T-helper 2 cell treated with Interferon-gamma antibody and Interleukin-4, amounts not matched to agents 100 ng/mL and 5 ng/mL, for 36 hours (primary cell): ENCODE measurements around the gene ITPR2. TPM values are rescaled to one million over a fixed set of nuclear protein-coding genes. Genes with fewer than 3 reads are reported as not detected.

Experiments used
- intact Hi-C: fragments of 100-400 bp; cut with micrococcal nuclease; formaldehyde crosslinking; loops from one replicate; pipeline ENCODE4 v1.15.1; 2023
- total RNA-seq: library from RNA; stranded (reverse); gene quantifications from 2 replicates; pipeline ENCODE4 v1.2.3, GENCODE V29; 2022

ITPR2 gene
- total RNA-seq, 1 donor from 2014 or later, result 40.2 TPM

DNA sequence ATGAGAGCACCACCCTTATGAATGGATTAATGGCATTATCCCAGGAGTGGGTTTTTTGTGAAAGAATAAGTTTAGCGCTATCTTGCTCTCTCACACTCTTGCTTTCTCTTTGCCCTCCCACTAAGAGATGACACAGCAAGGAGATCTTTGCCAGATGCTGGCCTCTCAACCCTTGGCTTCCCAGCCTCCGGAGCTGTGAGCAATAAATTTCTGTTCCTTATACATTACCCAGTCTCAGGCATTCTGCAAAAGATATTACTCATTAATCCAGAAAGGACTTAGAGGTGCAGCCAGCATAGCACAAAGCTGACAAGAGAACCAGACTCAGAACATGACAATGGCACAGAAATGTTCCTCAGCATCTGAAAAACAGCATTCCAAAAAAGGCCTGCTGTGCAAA is 190.6 kb downstream of the ITPR2 start:
- intact Hi-C loops, result no loop called here

DNA sequence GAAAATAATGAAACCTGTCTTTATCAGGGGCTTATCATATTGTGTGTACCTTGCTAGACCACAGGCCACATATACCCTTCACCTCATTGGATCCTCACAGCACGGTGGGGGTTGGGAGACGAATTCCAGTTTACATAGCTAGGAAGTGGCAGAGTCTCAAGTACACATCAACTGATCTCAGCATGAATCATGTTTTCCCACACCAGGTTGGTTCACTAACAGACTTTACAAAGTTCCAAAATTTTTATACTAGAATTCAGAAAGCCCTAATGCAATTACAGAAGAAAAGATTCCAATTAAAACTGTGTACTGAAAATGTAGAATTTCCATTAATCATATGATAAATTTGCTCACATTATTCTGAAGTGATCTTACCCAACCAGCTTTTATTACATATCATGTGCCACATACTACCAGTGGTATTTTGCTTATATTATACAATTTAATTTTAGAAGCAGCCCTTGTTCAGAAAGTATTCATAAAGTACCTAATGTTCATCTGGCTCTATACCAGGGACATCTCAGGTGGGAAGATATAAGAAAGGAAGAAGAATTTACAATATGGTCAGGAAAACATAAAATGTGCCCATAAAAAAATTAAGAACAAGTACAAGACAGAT is 196.2 kb downstream of the ITPR2 start:
- intact Hi-C loops, result no loop called here

DNA sequence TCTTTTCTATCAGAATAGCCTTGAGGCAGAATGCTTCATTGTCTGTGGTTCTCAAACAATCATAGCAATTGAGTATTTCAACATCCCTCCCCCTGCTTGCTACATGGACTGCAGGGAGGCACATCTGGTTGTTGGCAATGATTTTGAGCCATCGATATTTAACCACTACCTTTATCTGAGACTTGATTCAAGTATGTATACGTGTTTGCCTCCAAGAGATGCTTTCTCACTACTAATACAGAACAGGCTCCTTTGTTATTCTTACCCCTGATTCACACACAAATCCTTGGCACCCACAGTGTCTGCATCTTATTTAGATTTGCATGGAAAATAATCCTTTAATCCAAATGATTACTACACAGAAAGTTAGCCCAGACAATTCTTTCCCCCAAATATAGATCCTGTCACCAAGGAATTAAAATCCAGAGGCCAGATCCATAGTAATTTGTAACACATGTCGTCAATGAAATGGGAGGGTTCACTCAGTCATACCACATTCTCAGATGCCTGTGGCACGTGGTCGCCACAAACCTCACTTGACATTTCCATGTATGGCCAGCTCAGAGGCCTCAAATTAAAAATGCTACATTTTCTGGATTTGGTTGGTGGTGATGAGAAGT is 199.3 kb downstream of the ITPR2 start:
- intact Hi-C loops, result no loop called here

DNA sequence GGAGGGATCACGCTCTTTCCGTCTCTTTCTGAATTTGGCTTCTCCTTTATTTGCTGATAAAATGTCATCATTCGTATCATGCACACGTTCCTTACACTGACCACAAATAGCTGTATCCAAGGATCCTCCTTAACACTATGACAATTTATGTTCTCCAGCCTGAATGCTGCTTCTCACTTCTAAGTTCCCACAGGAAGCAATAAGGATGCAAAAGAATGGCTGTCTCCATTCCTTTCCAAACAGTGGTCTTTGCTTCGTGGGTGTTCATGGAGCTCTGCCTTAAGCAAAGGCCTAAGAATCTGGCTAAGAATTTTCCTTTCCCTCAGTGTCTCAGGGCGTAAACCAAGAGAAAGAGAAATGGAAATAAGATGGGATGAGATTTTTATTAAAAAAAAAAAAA is 200.2 kb downstream of the ITPR2 start:
- intact Hi-C loops, result no loop called here

DNA sequence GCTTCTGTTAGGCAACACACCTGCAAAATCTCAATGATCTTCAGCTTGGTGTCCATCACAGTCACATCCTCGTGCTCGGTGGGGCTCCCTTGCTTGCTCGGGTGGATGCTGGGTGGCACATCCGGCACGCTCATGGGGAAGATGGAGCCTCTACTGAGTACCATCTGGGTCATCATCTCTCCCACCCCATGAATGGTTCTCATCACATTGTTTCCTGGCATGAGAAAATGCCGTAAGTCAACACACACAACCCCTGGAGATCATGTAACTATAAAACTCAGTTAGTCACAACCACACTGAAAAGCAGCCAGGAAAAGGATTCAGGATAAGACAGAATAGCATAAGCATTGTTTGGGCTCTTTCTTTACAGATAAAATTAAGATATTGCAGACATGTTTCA is 201.1 kb downstream of the ITPR2 start:
- intact Hi-C loops, result no loop called here

DNA sequence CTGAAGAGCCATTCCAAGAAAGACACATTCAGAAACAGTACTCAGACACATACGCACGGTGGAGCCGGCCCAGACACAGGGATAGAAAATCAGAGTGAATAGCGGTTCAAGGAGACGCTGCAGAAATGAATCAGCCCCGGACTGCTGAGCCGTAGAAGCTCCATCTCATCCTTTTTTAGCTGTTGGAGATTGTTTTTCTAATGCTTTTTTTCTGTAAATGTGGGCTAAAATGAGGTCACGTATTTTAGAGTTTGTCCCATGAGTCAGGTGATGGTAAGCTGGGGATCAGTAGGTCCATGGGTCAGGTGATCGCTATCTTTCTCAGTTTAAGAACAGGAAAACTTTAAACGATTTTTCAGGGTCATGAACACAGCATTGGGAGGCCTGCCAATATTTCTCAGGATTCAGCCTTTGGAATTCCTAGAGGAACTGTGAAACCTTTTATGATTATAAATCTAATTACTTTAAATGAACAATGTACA is 202.4 kb downstream of the ITPR2 start:
- intact Hi-C loops, result no loop called here

DNA sequence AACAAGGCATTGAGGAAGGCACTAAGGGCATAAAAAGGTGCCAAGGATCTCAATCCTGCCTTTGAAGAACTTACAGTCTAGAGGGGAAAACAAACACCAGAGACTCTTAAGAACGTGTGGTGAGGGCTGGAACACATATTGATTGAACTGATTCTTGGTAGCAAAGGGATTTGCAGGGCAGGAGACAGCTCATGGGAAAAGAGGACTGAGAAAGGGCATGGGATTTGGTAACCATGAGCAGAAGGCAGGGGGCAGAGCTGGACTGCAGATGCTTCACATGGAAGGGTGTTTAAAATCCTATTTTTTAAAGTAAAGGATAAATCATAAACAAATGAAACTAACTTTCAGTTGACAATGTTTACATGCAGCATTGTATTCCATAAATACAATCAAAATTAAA is 203.1 kb downstream of the ITPR2 start:
- intact Hi-C loops, result no loop called here

DNA sequence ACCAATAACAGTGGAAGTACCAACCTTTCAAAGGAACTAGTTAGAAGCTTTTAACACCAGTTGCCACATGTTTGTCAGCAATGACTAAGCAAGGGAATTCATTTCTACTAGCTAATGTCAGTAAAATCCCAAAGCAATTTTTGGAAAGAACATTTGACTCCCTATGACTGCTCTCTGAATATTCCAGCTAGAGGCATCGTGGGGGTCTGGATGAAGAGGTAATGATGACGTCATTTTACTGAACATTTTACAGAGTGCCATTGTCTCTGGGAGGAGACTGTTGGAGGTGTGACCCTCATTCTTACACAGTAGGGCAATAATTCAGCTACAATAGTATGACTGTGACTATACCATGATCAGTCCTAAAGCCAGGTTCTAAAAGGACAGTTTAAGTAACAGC is 204.8 kb downstream of the ITPR2 start:
- intact Hi-C loops, result no loop called here

DNA sequence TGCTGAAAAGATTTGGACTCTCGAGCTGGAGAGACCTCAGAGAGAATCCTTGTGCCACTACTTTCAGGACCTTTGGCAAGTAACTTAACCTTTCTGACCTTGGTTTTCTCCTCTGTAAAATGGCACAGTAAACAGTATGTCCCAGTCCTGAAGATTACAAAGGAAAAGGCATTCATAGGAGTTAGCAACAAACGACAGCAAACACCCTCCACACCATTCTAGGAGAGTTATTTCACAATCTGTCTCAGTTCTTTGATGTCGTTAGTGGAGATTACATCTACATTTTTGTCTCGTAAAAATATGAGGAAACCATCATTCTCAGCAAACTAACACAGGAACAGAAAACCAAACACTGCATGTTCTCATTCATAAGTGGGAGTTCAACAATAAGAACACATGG is 205.7 kb downstream of the ITPR2 start:
- intact Hi-C loops, result no loop called here

DNA sequence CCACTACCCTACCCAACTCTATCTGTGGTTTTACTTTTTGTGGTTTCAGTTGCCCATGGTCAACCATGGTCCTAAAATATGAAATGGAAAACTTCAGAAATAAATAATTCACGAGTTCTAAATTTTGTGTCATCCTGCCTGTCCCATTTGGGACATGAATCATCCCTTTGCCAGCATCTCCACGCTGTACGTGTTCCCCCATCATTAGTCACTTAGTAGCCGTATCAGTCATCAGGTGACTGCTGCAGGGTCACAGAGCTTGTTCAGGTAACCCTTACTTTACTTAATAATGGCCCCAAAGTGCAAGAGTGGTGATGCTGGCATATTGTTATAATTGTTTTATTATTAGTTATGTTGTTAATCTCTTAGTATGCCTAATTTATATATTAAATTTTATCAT is 209.9 kb downstream of the ITPR2 start:
- intact Hi-C loops, result no loop called here

DNA sequence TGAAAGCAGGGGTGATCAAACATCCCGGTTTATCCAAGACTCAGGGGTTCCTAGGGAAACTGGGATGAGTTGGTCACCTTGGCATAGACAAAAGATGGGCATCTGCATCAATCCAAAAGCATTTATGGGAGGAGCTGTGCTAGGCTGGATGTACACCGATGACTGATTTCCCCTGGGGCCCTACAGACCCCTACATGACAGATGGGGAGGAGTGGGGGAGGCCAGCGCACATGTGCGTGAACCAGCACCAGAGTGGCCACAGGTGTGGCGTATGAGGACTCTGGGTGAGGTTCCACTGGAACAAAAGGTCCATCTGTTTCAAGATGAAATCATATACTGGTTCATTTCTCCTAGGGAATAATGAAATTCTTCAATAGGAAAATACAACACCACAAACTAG is 210.4 kb downstream of the ITPR2 start:
- intact Hi-C loops, result no loop called here

DNA sequence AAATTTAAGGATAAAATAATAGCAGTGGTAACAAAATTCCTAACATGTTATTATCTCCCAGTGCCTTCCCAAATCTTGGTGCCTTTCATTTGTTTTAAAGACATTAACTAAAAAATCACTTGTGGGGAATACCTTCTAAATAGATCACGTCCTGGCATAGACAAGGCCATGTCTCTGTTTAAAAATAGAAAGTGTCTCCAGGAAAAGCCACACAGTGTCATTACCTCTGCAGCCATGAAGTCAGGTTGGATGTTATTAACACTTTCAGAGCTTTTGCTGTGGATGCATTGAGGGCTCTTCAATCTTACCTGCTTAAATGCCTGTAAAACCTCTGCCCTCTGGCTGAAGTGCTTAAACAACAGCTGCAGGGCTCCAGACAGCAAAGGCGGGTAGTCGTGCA is 211.1 kb downstream of the ITPR2 start:
- intact Hi-C loops, result no loop called here

DNA sequence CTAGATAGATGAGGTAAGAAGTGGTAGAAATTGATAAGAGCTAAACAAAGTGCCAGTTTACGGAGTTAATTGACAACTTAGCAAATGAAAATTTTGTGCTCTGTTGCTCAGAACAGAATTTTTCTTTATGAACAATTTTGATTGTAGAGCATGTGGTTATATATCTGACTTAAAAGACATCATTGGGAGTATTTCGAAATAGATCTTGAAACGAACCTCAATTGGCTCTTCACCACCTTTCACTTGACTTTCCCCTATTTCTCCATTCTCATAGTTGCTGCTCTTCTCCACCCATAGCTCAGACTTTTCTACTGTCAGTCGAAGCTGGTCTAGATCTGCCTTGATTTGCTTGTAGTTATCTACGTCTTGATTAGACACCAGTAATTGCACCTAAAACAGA is 212.1 kb downstream of the ITPR2 start:
- intact Hi-C loops, result no loop called here

DNA sequence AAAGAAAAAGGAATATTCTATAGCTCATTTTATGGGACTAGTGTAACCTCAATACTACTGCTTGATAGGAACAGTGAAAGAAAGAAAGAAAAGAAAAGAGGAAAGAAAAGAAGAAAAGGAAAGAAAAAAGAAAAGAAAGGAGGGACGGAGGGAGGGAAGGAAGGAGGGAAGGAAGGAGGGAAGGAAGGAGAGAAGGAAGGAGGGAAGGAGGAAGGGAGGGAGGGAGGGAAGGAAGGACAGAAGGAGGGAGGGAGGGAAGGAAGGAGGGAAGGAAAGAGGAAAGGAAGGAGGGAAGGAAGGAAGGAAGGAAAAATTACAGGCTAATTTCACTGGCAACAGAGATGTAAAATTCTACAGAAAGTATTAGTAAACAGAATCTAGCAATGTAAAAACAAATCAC is 215.5 kb downstream of the ITPR2 start:
- intact Hi-C loops, result loop anchor here (10.0 kb wide), 1 partner anchor 183 kb away; no protein-coding TSS in a partner anchor

DNA sequence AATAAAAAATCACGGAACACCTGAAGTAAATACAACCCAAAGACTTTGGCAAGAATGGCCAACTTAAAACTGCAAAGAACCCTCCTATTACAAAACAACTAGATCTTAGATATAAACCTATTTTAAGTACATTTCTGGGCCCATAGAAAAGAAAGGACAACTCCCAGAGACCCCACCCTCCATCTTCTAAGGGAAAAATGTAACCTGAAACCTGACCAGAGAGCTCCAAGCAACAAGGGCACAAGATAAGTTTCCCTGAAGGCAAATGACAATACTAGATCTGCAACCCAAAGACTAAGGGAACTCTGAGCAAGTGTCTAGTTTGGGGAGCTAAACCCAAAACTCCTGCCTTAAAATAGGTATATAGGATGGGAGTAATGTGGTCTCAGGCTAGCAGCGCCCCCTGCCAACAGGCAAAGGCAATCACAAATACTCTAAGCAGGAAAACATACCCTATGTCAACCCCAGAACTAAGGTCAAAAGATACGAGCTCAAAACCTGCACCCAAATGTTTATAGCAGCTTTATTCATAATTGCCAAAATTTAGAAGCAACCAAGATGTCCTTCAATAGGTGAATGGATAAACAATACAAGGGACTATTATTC is 218.9 kb downstream of the ITPR2 start:
- intact Hi-C loops, result loop anchor here (1.0 to 10.0 kb wide), 3 partner anchors 179 to 517 kb away; no protein-coding TSS in a partner anchor

DNA sequence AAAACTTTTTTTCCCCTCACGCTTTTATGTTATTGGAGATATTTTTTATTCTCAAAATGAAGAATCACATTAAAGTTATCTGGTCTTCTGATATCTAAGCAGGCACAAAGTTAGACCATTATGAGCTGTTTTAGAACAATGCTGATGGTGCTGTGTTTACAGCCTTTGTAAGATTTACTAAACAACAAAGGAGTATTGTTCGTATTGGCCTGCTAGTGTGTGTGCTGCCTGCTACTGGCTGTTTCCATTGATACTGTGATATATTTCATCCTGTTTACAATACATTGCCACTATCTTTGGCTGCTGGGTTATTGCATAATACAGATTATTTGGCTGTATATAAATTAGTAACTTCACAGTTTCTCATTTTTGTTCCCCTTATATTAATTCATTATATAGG is 220.8 kb downstream of the ITPR2 start:
- intact Hi-C loops, result loop anchor here (5.0 to 10.0 kb wide), 2 partner anchors 177 to 495 kb away; no protein-coding TSS in a partner anchor

DNA sequence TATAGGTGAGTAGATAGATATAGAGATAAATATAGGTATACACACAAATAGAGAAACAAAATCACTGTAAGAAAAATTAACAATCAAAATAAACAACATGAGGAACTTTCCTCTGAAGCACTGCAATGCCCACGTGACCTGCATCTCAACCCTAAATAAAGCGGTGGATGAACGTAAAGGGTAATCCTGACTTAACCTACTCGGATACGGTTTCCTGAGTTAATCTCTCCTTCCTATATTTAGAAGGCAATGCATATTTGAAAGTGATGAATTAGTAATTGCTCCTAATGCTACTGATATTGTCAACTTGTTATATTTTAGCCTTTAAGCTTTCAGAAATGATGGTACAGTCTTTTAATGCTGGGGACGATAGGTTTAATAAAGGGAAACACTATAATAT is 221.4 kb downstream of the ITPR2 start:
- intact Hi-C loops, result loop anchor here (5.0 to 10.0 kb wide), 2 partner anchors 177 to 494 kb away; no protein-coding TSS in a partner anchor

DNA sequence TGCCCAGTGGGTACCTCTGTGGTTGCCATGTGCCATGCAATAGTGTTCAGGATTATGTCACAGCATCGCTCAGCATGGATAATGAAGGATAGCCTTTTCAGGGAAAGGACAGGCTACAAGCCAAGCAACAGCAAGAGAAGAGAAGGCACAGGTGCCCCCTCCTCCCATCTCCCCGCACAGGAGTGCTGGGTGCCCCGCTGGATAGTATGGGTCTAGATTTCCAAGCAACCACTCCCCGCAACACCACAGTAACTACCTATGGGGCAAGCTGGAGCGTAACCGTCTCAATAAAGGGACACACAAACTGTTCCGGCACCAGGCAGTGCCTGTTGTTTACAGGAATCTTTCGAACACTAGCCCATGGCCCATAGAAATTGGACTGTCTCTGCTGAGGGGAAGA is 222.2 kb downstream of the ITPR2 start:
- intact Hi-C loops, result loop anchor here (5.0 to 10.0 kb wide), 2 partner anchors 176 to 493 kb away; no protein-coding TSS in a partner anchor

DNA sequence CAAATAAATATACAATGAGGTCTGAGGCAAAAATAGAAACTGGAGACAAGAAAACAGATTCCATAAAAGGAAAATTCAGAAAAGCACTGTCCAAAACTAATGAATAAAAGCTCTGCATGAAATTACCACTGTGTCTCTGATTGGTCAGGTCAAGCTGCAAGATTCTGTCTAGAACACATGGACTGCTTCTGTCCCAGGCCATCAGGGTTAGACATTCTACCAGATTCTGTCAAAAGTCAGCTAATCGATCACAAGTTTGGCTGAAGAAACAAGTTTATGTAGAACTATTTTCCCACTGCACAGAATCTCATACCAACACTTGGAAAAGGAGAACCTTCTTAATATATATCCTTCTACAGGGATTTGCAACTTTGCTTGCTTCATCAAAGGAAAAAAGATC is 223.0 kb downstream of the ITPR2 start:
- intact Hi-C loops, result loop anchor here (5.0 to 10.0 kb wide), 2 partner anchors 175 to 493 kb away; no protein-coding TSS in a partner anchor

DNA sequence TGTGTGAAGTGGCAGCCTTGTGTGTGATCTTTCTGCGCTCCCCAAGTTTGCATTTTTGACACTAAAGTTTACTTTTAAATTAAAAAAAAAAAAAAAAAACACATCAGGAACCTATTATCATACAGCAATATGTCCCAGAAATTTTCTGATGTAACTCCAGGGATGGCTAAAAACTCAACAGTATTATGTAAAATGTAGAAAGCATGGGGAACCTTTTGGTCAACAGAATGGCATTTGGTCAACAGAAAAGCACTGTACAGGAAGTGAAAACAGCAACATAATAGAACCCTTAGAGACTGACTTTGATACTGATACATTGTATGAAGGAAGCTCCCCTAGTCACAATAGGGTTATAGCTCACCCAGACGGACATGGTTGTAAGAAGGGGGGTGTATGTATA is 224.3 kb downstream of the ITPR2 start:
- intact Hi-C loops, result no loop called here

DNA sequence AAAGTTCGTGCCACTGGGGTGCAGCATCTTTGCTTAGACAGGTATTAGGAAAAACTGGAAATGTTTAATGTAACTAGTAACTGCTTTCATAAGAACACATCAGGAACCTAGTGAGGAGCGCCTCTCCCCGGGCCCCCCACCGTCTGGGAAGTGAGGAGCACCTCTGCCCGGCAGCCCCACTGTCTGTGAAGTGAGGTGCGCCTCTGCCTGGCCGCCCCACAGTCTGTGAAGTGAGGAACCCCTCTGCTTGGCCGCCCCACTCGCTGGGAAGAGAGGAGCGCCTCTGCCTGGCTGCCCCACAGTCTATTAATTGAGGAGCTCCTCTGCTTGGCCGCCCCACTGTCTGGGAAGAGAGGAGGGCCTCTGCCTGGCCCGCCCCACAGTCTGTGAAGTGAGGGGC is 224.7 kb downstream of the ITPR2 start:
- intact Hi-C loops, result no loop called here

DNA sequence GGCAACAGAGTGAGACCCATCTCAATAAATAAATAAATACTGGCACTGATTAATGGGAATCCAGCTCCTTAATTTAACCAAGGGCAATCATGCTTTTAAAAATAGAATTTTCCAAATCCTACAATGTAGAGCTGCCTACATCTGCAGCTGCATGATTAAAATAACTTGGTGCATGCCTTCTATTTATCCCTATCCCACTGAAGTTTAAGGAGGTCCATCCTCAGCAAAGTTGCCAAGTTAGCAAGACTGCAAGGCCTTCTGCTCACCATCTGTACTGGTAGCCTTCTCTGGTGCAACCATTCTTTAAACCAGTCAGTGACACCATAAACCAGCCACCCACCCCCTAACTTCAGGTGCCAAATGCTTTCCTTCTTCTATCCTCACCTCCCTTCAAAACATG is 226.1 kb downstream of the ITPR2 start:
- intact Hi-C loops, result no loop called here
